Calu3 (cell line): ENCODE measurements around the gene SLC50A1. TPM values are rescaled to one million over a fixed set of nuclear protein-coding genes. Genes with fewer than 3 reads are reported as not detected.

Source experiments
- BruUV-seq: library from RNA; stranded (reverse); fragments of 400-500 nt; replicated peaks from 2 replicates; lab custom pipeline; 2021; lab: Mats Ljungman, UMichigan
- CTCF ChIA-PET: fragments of 300-600 bp; sonication (Branson Sonifier 250); formaldehyde crosslinking; loops from one replicate; lab custom pipeline; 2022; ENCODE audit warnings: antibody characterized with exemption; lab: Charles Lee
- DNase-seq: peaks from one replicate; pipeline ENCODE4 v3.0.0; 2022
- H3K27ac Mint-ChIP-seq: one replicate; pipeline ENCODE4 v1.8.0; 2022; ENCODE audit warnings: mixed read lengths; ENCODE audit not compliant: unreplicated experiment
- H3K27me3 Mint-ChIP-seq: one replicate; pipeline ENCODE4 v1.8.0; 2022; ENCODE audit warnings: mixed read lengths; ENCODE audit not compliant: unreplicated experiment
- H3K36me3 Mint-ChIP-seq: one replicate; pipeline ENCODE4 v1.8.0; 2022; ENCODE audit warnings: mild to moderate bottlenecking, moderate library complexity, mixed read lengths; ENCODE audit not compliant: insufficient read depth, unreplicated experiment
- H3K4me1 Mint-ChIP-seq: one replicate; pipeline ENCODE4 v1.8.0; 2022; ENCODE audit warnings: mild to moderate bottlenecking, low read depth, mixed read lengths; ENCODE audit not compliant: unreplicated experiment
- H3K4me3 Mint-ChIP-seq: one replicate; pipeline ENCODE4 v1.8.0; 2022; ENCODE audit warnings: mild to moderate bottlenecking, low read depth, moderate library complexity, mixed read lengths; ENCODE audit not compliant: unreplicated experiment
- H3K9me3 Mint-ChIP-seq: one replicate; pipeline ENCODE4 v1.8.0; 2022; ENCODE audit warnings: low read depth, mixed read lengths; ENCODE audit not compliant: unreplicated experiment
- intact Hi-C: fragments of 100-400 bp; cut with micrococcal nuclease; formaldehyde crosslinking; loops from one replicate; pipeline ENCODE4 v1.10.0; 2022; ENCODE audit not compliant: unreplicated experiment
- total RNA-seq: library from RNA; stranded (reverse); gene quantifications from 2 replicates; pipeline ENCODE4 v1.2.3, GENCODE V29; 2022
- TF ChIP-seq, protein P1 (sequence below): fragments of 200-600 bp; IDR thresholded peaks from one replicate; pipeline ENCODE4 v1.8.0; 2022; ENCODE audit warnings: antibody characterized with exemption; ENCODE audit not compliant: unreplicated experiment

The SLC50A1 gene
- total RNA-seq, 1 experiment from 2014 or later = 68.5 TPM

DNA sequence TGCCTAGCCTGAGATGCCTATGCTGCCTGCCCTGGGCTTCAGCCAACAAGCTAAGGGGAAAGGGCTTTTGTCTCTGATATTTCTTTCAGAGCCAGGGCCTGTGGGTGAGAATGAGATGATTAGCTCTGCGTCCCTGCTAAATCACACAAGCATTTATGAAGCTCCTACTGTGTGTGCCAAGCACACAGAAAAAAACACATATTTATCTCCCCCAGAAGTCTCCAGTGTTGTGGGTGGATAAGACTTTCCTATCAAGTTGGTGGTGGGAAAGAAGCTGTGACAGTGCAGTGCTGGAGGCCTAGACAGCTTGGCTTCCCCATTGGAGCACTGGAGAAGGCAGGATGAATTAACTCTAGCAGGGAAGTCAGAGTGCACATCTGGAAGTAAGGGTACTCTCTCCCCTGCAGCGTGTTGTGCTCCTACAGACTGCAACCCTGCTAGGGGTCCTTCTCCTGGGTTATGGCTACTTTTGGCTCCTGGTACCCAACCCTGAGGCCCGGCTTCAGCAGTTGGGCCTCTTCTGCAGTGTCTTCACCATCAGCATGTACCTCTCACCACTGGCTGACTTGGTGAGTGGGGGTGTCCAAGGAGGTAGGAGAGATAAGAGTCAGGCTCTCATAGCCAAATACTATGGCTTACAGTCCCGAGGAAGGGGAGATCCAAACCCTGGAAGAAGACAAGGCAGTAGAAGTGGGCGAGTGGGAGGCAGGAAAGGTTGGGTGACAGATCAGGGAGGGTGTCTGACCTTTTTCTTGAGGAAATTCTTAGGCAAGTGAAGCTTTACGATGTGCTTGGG lies 1.7 kb downstream of the SLC50A1 start:
- Mint-ChIP-seq H3K27ac (peak overlapping the region; percentile 97), H3K4me3 (peak overlapping the region; percentile 93), H3K4me1 (peaks cover 38% of the 10 kb centered on the region), H3K36me3 (peaks cover 79% of the 10 kb centered on the region), H3K9me3 (no peaks in the 10 kb centered on the region), H3K27me3 (peaks cover 10% of the 10 kb centered on the region)
- no peak for DNase-seq
- TF ChIP-seq, protein P1, sequence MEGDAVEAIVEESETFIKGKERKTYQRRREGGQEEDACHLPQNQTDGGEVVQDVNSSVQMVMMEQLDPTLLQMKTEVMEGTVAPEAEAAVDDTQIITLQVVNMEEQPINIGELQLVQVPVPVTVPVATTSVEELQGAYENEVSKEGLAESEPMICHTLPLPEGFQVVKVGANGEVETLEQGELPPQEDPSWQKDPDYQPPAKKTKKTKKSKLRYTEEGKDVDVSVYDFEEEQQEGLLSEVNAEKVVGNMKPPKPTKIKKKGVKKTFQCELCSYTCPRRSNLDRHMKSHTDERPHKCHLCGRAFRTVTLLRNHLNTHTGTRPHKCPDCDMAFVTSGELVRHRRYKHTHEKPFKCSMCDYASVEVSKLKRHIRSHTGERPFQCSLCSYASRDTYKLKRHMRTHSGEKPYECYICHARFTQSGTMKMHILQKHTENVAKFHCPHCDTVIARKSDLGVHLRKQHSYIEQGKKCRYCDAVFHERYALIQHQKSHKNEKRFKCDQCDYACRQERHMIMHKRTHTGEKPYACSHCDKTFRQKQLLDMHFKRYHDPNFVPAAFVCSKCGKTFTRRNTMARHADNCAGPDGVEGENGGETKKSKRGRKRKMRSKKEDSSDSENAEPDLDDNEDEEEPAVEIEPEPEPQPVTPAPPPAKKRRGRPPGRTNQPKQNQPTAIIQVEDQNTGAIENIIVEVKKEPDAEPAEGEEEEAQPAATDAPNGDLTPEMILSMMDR = no peak
- intact Hi-C loops = no loop called here
- CTCF ChIA-PET = interaction anchor here (0.7 kb wide), 1 partner anchor 38 kb away, joined by 3 read pairs; no protein-coding TSS in a partner anchor
- no TSS peak for BruUV-seq

DNA sequence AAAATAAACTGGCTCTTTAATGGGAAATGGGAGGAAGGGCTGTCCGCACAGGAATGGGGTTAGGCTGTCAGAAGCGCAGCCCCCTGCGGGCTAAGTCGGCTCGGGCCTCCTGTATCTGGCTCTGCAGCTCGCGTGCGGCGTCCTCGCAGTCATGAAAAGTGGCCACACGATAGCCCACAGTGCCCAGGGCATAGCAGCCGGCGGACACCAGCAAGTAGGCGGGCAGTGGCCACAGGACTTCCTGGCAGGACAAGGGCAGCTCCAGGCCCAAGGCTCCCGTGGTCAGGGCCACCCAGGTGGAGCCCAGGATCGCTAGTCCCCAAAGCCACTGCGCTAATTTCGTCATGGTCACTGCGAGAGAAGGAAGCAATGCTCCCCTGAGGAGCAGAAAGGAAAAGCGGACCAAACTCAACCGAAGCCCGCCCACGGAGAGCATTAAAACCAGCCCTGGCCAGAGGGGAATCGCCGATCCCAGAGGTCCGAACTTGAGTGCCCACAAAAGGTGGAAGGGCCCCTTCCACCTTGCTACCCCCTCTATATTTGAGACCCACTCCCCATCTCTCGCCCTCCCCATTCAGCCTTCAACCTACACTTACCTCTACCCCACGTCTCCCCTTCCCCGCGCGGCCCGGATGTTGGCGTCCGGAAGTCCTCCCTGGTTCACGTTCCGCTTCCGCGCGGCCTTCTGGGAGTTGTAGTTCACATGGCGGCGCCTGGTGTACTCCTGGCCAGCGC lies 4.4 kb downstream of the SLC50A1 start, which contains the start of gene DPM3:
Gene DPM3 (minus strand): TSS at position 637 of the 735 bp plus-strand sequence. CDS start 291 bp downstream, at position 346.
- DNase-seq = peak; percentile 89
- TSS peak; percentile 52 for BruUV-seq
- peak within 1 kb of the TSS; percentile 93 for H3K4me3 Mint-ChIP-seq
- H3K4me1 Mint-ChIP-seq = peaks cover 14% of the 10 kb centered on the region
- TF ChIP-seq, protein P1 = no peak
- peaks cover 10% of the 10 kb centered on the region for H3K27me3 Mint-ChIP-seq
- CTCF ChIA-PET = interaction anchor here (1.0 to 1.8 kb wide), 4 partner anchors 10 to 61 kb away, joined by 3 to 8 read pairs (median 5); partner anchors contain the start of genes EFNA3 and KRTCAP2
- no peaks in the 10 kb centered on the region for H3K9me3 Mint-ChIP-seq
- peaks cover 54% of the 10 kb centered on the region for H3K36me3 Mint-ChIP-seq
- H3K27ac Mint-ChIP-seq = peak within 1 kb of the TSS; percentile 75
- intact Hi-C loops = no loop called here

DNA sequence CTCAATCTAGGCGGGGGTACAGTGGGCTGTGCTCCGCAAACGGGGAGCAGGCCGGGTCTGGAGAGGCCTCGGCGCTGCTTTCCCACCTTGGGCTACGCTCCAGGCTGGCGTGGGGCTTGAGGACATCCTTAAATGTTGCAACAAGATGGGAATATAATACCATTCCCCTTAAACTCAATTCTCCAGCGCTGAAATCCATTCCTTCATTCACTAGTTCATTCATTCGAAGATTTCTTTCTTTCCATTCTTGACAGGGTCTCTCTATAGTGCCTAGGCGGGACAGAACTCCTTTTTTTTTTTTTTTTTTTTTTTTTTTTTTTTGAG lies 4.9 kb downstream of the SLC50A1 start:
- DNase-seq = no peak
- no TSS peak for BruUV-seq
- Mint-ChIP-seq H3K4me3 (peak overlapping the region; percentile 93), H3K27me3 (peaks cover 12% of the 10 kb centered on the region), H3K9me3 (no peaks in the 10 kb centered on the region), H3K36me3 (peaks cover 49% of the 10 kb centered on the region), H3K27ac (peak overlapping the region; percentile 75), H3K4me1 (peaks cover 9% of the 10 kb centered on the region)
- intact Hi-C loops = no loop called here
- CTCF ChIA-PET = interaction anchor here (1.0 to 1.8 kb wide), 4 partner anchors 11 to 62 kb away, joined by 3 to 8 read pairs (median 5); partner anchors contain the start of genes EFNA3 and KRTCAP2
- TF ChIP-seq, protein P1 = no peak

DNA sequence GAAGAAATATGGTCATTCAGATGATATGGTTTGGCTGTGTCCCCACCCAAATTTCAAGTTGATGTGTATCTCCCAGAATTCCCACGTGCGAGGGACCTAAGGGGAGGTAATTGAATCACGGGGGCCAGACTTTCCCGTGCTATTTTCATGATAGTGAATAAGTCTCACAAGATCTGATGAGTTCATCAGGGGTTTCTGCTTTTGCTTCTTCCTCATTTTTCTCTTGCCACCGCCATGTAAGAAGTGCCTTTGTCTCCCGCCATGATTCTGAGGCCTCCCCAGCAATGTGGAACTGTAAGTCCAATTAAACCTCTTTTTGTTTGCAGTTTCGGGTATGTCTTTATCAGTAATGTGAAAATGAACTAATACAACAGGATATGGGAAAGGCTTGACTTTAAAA lies 6.1 kb downstream of the SLC50A1 start:
- CTCF ChIA-PET = no interaction called here
- H3K27ac Mint-ChIP-seq = no peak overlapping the region
- H3K4me1 Mint-ChIP-seq = peaks cover 9% of the 10 kb centered on the region
- TF ChIP-seq, protein P1 = no peak
- no peak overlapping the region for H3K4me3 Mint-ChIP-seq
- no TSS peak for BruUV-seq
- peaks cover 22% of the 10 kb centered on the region for H3K27me3 Mint-ChIP-seq
- peaks cover 38% of the 10 kb centered on the region for H3K36me3 Mint-ChIP-seq
- intact Hi-C loops = no loop called here
- H3K9me3 Mint-ChIP-seq = no peaks in the 10 kb centered on the region
- DNase-seq = no peak
